HG03469 (cell line): ENCODE measurements around the gene MYO1D.
"Not testable (repeated sequence)": the region's sequence is repeated elsewhere in the genome, so short reads cannot be mapped to it uniquely, and the experiment has no call there.

ENCODE experiments used
- ATAC-seq: cut with Tn5 transposase; IDR thresholded peaks from one replicate; pipeline ENCODE4 v1.9.1; 2021; ENCODE audit warnings: mild to moderate bottlenecking, moderate library complexity, moderate number of reproducible peaks; ENCODE audit not compliant: unreplicated experiment

Gene MYO1D

DNA sequence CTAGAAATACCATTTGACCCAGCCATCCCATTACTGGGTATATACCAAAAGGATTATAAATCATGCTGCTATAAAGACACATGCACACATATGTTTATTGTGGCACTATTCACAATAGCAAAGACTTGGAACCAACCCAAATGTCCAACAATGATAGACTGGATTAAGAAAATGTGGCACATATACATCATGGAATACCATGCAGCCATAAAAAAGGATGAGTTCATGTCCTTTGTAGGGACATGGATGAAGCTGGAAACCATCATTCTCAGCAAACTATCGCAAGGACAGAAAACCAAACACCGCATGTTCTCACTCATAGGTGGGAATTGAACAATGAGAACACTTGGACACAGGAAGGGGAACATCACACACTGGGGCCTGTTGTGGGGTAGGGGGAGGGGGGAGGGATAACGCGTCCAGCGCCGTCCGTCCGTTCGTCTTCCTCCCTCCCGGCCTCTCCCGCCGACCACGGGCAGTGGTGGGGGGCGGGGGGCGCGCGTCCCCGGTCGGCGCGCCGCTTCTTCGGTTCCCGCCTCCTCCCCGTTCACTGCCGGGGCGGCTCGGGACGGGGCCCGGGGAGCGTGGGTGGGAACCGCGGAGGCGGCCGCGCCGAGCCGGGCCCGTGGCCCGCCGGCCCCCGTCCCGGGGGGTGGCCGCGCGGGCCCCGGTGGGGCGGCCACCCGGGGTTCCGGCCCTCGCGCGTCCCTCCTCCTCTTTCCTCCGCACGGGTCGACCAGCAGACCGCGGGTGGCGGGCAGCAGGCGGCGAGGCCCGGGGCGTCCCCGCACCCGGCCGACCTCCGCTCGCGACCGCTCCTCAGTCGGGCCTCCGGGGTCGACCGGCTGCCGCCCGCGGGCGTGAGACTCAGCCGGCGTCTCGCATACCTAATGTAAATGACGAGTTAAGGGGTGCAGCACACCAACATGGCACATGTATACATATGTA lies 54.7 kb downstream of the MYO1D start:
- not testable (repeated sequence) for ATAC-seq

GRCh38 chr17:32820440-32820839 lies 56.5 kb downstream of the MYO1D start:
- ATAC-seq = no peak

- no peak for ATAC-seq
Observed at GRCh38 chr17:32819787-32820186, 57.1 kb downstream of the MYO1D start.

GRCh38 chr17:32819035-32819434 lies 57.9 kb downstream of the MYO1D start:
- ATAC-seq = no peak

- ATAC-seq = no peak
Observed at GRCh38 chr17:32815460-32815859, 61.5 kb downstream of the MYO1D start.

DNA sequence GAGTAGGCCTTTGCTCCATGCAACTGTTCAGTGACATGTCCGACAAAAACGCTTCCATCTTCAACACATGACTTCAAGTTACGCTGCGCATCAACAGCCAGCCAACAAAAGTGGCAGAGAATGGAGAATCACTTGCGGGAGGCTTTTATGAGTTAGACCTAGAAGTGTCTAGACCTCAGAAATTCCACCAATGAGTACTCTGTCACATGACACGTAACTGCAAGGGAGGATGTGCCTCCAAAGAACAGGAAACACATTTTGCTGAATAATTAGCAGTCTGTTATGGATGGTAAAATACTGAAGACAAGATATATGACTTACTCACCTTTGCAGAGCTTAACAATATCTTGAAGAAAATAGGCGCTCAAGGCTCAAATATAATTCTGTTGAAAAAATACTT lies 62.1 kb downstream of the MYO1D start:
- ATAC-seq = no peak

- ATAC-seq = no peak
Observed at GRCh38 chr17:32813021-32813420, 63.9 kb downstream of the MYO1D start.

GRCh38 chr17:32810690-32811089 lies 66.2 kb downstream of the MYO1D start:
- no peak for ATAC-seq

- ATAC-seq = no peak
Observed at GRCh38 chr17:32807577-32807976, 69.3 kb downstream of the MYO1D start.

DNA sequence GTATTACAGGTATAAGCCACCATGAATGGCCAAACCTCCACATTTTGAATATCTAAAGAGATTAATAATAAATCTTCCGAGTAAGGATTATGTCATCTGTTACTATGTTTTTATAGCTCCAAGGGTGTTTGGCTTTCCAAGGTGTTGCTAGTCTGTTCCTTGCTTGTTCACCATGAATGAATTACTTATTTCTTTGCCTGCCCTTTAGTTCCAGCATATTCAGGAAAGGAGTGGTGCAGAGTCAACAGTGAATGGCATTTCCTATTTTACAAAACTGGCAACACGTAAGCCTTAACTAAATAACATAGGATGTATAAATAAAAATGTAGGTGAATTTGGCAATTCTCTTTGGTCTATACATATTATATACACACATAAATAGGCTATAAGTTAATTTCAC lies 70.3 kb downstream of the MYO1D start:
- ATAC-seq = no peak

DNA sequence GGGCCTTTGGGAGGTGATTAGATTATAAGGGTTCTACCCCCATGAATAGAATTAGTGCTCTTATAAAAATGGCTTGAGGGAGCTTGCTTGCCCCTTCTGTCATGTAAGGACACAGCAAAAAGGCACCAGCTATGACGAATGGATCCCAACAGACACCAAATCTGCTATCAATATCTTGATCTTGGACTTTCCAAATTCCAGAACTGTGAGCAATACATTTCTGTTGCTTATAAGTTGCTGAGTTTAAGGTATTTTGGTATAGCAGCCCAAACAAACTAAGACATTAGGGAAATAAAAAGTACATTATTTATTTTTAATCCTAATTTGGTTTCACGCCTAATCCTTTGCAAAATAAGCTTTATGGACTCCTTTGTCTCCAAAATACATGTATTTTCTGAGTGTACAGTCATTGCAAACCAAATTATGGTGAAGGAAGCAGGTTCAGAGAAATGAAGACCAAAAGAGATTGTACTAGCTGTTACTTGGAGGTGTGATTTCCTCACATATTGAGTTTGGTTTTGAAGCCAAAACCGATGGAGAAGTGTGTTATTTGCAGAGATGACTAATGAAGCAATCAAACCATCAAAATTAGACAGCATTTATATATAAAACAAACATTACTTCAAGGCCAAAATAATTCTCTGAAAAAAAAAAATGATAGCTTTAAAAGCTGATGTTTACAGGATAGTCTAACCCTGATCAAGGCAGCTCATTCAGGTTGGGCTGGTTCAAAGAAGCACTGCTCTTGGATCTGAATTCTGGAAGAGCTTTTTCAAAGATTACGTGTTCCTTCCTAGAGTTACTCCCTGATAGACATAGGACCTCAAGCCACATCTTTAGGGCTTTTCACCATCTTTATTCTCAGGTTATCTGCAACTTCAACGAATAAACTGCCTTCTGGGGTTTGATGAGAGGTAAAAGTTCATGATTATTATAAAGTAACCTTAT lies 71.6 kb downstream of the MYO1D start:
- no peak for ATAC-seq

- no peak for ATAC-seq
Observed at GRCh38 chr17:32803544-32803943, 73.4 kb downstream of the MYO1D start.

- ATAC-seq = no peak
Observed at GRCh38 chr17:32802306-32802705, 74.6 kb downstream of the MYO1D start.

DNA sequence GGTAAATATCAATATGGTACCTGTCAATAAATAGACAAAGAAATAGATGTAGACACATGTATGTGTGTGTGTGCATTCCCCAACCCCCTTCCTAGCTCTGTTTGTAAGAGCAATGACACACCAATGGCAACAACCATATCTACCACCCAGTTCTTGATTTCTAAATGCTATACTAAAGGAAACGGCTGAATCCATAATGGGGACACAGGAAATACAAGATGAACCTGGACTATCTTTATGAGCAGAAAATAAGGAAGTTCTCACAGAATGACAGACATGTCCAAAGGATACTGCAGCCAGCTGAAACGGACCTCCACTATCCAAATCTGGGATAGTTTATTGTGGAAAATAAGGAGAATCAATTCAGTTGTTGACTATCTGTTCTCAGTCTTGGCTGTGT lies 75.3 kb downstream of the MYO1D start:
- ATAC-seq = no peak

- no peak for ATAC-seq
Observed at GRCh38 chr17:32801193-32801592, 75.7 kb downstream of the MYO1D start.

DNA sequence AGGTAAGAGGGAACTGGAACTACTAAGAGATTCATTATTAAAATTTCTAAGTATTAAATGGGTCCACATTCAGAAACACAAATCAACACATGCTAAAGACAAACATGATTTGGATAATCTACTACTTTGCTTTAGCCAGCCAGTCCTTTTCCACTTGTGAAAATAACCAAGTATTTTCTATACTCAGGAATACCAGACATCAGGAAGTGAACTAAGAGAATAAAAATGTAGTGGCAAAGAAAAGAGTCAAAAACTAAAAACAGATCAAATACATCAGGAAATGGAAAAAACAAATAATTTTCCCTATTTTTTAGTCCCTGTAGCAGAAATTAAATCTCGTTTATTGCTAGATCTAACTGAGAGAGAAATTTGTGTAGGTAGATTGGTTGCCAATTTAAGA lies 78.0 kb downstream of the MYO1D start:
- no peak for ATAC-seq

- ATAC-seq = no peak
Observed at GRCh38 chr17:32795339-32795979, 81.5 kb downstream of the MYO1D start.

GRCh38 chr17:32794533-32795246 lies 82.2 kb downstream of the MYO1D start:
- ATAC-seq = no peak

DNA sequence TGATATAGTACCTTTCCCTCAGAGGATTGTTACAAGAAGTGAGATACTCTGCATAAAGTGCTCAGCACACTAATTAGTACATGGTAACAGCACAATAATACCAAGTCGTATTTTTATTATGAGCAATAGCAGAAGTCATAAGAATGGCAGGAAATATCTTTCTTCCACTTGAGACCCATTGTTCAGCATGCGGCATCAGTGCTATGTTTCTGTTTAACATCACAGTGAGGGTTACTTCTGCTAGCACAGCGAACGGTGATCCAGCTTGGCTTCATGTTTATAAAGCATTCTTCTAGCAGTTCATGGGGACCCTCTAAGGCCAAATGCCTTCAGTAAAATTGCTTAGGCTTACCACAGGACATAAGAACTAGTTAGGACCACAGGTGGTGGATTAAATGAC lies 83.1 kb downstream of the MYO1D start:
- no peak for ATAC-seq

GRCh38 chr17:32792207-32792606 lies 84.7 kb downstream of the MYO1D start:
- no peak for ATAC-seq
